Effector CD4-positive, alpha-beta T cell (primary cell): ENCODE results near the gene PMVK.
"Not testable (repeated sequence)": the region's sequence is repeated elsewhere in the genome, so short reads cannot be mapped to it uniquely, and the experiment has no call there.

Source experiments
- DNase-seq: peaks from one replicate; pipeline ENCODE4 v3.0.0-alpha.2; 2020
- total RNA-seq: gene quantifications from one replicate; lab custom pipeline; 2026; lab: John Stamatoyannopoulos, UW

Gene PMVK
- 12.4 reads per million, percentile 36 among the genes with 10 or more reads in this experiment for total RNA-seq

DNA sequence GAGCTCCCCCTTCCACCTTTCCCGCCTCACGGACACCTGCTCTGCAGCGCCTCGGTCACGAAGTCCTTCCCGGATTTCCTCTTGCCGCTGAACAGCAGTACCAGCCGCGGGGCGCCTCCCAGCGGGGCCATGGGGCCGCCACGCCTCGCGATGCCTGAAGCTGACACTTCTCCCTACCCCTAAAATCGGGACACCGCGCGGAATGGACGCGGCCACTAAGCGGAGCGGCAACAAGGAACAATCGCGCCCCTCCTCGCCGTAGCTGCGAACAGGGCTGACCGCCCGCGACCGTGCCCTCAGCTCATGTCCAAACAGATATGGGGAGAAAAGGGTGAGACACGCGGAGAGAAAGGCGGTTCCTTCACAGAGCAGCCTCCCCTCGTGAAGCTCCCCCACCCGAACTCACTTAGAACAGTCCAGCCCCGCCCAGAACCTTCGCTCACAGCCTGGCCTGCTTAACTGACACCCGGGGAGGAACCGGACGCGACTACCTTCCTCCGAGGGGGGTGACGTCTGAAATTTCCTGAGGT is at the start of gene PMVK:
PMVK (minus strand) TSS at position 165 of the 530 bp plus-strand sequence; CDS start at position 131, 34 bp downstream.
- peak; percentile 94 for DNase-seq

DNA sequence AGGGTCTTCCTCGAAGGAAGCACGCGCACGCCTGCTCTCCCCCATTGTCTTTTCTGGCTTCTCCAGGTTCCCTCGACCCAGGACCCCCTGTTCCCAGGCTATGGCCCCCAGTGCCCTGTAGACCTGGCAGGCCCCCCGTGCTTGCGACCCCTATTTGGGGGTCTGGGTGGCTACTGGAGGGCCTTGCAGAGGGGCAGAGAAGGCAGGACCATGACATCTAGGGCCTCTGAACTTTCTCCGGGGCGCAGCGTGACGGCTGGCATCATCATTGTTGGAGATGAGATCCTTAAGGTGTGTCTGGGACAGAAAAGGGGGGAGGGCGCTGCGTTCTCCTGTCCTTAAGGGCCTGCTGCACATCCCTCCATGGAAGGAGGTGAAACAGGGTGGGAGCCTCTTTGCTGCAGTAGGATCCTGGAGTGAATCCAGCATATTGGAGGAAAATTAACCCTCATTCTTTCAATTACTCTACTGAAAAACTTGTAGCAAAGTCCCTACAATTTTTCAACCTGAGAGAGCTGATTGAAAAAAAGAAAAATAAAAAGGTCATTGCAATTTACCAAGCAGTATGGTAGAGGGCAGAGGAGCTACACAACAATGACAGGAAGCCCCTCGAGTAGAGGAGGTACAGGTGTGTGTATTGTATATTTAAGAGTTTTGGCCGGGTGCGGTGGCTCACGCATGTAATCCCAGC is 47.4 kb upstream of the PMVK start:
- no peak for DNase-seq

DNA sequence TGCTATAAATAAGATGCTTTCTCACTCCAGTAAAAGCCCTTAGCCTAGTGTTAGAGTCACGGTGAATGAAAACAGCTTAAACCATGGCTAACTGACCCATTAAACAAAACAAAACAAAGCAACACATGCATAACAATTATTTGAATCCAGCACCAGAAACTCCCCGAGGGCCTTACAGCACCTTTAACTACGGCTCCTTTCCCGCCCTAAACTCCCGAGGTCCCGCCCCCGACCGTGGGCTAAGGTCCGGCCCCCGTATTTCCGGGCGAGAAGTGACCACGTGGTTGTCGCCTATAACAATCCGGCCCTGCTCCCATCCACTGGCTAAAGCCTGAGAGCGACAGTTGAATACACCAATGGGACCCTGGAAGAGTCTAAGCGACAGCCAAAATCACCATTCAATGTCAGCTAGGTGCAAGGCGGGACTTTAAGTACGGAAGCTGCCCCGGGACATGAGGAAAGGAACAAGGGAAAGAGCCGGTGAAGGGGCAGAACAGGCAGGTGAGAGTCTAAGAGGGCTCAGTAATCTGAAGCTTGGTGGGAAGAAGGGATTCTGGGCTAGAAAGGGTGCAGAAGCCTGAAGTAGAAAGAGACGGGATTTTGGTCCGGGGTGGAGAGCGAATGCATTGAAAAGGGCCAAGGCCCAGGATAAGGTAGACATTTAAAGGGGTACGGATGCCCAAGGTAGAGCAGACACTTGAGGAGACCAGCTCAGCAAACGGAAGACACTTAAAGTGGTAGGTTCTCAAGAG is 46.6 kb upstream of the PMVK start, which contains the start of gene FLAD1:
FLAD1 (plus strand) TSS at position 448 of the 752 bp plus-strand sequence. CDS start 351 bp downstream, outside the sequence.
- DNase-seq = peak; percentile 95

- DNase-seq = no peak
Observed at GRCh38 chr1:154982341-154982740, 45.8 kb upstream of the PMVK start.

DNA sequence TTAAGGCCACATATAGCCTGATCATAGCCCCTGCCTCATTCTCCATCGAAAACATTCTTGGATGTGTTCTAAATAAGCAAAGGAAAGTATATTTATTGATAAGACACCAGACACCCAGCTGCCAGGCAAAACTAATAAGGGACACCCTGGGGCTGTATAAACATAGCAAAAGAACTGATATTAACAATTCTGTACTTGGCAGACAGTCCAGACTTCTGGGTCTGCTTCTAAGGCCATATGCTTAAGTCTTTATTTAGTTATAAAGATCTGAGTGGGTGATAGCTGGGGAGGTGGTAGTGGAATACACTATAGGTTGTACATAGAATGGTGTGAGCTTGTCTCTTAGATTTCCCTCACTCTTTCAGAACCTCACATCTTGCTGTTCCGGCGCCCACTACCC is 41.8 kb upstream of the PMVK start:
- DNase-seq = no peak

GRCh38 chr1:154977762-154978161 is 41.2 kb upstream of the PMVK start:
- DNase-seq = not testable (repeated sequence)

DNA sequence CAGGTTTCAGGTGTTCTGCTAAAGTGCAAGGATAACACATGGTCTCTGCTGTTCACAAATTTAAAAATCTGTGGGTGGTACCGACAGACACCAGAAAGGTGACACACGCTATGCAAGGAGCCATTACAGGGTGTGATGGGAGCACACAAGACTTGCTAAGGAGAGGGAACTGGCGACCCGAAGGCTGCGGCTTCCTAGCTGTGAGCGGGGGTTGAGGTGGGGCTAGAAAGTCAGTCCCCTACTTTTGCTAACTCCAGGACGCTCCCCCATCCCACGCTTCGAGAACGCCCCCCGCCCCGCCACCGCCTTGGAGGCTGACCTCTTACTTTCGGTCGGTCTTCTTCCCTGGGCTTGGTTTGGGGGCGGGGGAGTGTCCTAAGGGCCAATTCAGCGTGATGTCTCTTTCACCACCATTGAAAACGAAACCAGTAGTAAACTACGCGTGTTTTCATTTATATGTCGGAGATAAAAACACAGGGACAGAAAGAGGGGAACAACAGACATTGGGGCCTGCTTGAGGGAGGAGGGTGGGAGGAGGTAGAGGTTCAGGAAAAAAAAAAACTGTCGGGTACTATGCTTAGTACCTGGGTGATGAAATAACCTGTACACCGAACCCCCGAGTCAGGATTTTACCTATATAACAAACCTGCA is 39.0 kb upstream of the PMVK start:
- peak; percentile 32 for DNase-seq

GRCh38 chr1:154974808-154975408 is 38.4 kb upstream of the PMVK start:
- DNase-seq = peak; percentile 91

DNA sequence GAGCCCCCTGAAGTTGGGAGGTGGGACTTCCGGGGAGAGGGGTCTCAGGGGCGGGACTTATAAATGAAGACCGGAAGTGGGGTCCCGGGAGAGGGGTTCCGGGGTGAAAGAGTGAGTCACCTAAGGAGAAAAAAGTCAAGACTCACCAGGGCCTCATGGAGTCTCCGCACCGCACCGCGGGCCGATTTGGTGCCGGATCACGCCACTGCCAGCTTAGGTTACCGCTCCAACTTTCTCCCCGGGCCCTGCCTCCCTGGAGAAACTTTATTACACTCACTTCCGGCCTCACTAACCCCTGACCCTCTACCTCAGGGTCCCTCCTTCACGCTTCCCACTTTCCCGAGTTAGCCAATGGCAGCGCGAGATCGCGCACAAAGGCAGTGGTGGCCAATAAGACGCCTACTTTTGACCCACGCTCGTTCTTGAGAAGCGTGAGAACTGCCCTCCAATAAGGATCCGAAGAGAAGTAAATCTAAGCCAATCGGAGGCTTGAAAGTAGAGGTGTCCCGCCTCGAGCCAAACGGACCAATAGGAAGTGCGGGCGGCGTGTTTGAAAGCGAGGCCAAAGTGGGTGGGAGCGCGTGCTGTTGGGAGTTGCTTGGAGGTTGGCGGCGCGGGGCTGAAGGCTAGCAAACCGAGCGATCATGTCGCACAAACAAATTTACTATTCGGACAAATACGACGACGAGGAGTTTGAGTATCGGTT is 37.7 kb upstream of the PMVK start, which contains the start of gene CKS1B:
CKS1B (plus strand) TSS at position 580 of the 706 bp plus-strand sequence; CDS start at position 645, 65 bp downstream.
- peak; percentile 94 for DNase-seq

DNA sequence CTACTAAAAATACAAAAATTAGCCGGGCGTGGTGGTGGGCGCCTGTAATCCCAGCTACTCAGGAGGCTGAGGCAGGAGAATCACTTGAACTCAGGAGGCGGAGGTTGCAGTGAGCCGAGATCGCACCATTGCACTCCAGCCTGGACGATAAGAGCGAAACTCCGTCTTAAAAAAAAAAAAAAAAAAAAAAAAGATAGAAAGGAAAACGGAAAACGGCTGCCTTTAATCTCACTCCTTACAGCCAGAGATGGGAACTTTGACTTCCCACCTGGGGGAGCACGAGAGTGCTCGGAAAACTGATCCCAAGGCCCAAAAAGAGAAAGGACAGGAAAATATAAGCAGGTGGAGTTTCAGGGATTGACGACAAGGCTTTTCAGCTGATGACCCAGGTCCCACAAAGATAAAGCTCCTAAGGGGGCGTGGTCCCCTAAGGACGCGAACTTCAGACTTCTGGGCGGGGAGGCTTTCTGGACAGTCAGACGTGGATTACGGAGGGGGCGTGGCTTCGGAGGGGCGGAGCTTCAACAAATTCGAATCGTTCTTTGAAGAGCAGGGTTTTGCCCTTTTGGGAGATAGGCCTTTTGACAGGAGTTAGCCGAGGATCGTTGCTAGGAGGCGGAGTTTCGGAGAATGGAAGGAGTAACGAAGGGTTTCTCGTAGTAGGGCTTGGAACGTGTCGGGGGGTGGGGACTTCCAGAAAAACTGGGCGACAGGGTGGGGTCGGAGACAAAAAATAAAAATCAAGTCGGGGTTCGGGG is 37.0 kb upstream of the PMVK start:
- peak; percentile 84 for DNase-seq

- no peak for DNase-seq
Observed at GRCh38 chr1:154972517-154973343, 36.2 kb upstream of the PMVK start.

DNA sequence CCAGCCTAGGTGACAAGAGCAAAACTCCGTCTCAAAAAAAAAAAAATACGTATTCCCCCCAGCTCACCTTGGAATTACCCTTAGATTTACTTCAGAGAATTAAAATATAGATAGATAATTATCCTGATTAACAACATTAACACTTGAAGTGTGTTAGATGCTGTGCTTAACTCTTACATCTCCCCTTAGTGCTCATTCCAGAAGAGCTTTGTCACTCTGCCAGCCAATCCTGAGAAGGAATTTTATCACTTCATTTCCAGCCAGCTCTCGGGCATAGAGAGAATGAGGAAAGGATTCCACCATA is 35.6 kb upstream of the PMVK start:
- no peak for DNase-seq

GRCh38 chr1:154971341-154971998 is 35.0 kb upstream of the PMVK start:
- no peak for DNase-seq

- DNase-seq = no peak
Observed at GRCh38 chr1:154970631-154971340, 34.3 kb upstream of the PMVK start, which contains the start of gene SHC1. TSS of gene SHC1 (minus strand) at chr1:154970747. CDS start at chr1:154970526, 221 bp downstream.

GRCh38 chr1:154969860-154970452 is 33.4 kb upstream of the PMVK start:
- DNase-seq = no peak

DNA sequence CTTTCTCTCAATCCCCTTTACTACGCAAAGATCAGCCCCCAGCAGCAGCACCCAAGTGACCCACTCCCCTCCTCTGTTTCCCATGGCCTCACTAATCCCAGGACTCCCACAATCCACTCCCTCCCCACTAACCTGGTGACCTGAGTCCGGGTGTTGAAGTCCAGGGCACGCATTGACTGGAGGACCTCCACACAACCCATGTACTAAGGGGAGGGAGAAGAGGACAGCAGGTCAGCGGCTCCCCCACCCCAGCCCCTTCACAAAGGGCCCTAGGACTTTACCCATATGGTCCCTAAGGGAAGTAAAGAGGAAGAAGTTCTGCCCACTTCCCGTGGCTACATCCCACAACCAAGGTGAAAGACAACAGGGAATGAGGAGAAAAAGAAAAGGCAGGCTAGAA is 32.7 kb upstream of the PMVK start:
- no peak for DNase-seq

DNA sequence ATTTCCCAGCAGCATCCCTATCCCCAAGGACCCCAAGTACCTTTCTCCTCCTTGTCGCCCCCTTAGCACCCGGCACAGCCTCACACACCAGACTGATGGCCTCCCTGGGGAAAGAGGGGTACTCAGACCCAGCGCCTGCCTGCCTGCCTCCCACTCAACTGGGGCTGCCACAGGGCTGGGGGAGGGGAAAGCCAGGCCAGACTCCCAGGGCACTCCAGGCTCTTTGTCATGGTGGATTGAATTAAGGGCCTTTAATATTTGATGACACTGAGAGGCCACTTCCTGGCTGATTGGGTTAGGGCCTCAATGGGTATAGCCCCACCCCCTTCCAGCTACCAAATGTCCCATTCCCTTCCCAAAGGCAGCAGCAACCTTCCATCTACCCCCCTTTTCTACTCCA is 32.2 kb upstream of the PMVK start:
- no peak for DNase-seq

DNA sequence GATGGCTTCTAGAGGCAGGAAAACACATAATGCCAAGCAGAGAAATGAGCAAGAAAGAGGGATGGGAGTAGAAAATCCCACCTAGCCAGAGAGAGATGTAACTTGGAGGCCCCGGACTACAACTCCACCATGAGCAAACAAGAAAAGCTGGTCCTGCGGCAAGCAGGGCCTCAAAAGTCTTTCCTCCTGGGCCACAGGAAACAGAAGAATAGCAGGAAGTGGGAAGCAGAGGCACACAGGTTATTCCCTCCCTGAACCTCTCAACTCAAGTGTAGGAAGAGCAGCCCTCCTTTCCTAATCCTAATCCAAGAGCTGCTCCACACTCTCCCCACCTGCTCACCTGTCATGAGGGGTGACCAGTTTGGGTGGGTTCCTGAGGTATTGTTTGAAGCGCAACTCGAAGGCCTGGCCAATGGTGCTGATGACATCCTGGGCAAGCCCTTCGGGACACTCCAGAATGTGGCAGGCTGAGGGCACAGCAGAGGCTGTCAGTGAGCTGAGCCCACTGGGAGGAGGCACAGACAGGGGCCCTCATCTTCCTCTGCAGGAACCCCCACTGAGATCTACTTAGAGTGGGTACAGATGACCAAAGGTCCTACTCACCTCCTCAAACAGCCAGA is 30.9 kb upstream of the PMVK start:
- DNase-seq = no peak
